HEK293T (cell line): ENCODE data around the gene GABPB2.

Experiments used
- ARNT ChIP-seq: fragments of 450-650 bp; IDR thresholded peaks from 2 replicates; pipeline ENCODE4 v1.6.1; 2017; ENCODE audit warnings: mild to moderate bottlenecking
- BHLHE40 ChIP-seq: fragments of 450-650 bp; IDR thresholded peaks from 2 replicates; pipeline ENCODE4 v1.6.1; 2016; ENCODE audit warnings: mild to moderate bottlenecking, moderate library complexity, borderline replicate concordance
- CTBP1 ChIP-seq: fragments of 450-650 bp; IDR thresholded peaks from 2 replicates; pipeline ENCODE4 v1.6.1; 2016; ENCODE audit warnings: borderline replicate concordance
- ELF4 ChIP-seq: fragments of 450-650 bp; IDR thresholded peaks from 2 replicates; pipeline ENCODE4 v1.6.1; 2017; ENCODE audit warnings: antibody characterized with exemption
- FOXA1 ChIP-seq: fragments of 450-650 bp; IDR thresholded peaks from 2 replicates; pipeline ENCODE4 v1.6.1; 2016; ENCODE audit warnings: mild to moderate bottlenecking
- FOXK2 ChIP-seq: fragments of 450-650 bp; IDR thresholded peaks from 2 replicates; pipeline ENCODE4 v1.6.1; 2016; ENCODE audit warnings: mild to moderate bottlenecking
- FOXM1 ChIP-seq: fragments of 450-650 bp; IDR thresholded peaks from 2 replicates; pipeline ENCODE4 v1.6.1; 2017; ENCODE audit warnings: mild to moderate bottlenecking, borderline replicate concordance
- HDGF ChIP-seq: fragments of 450-650 bp; IDR thresholded peaks from 2 replicates; pipeline ENCODE4 v1.6.1; 2017; ENCODE audit warnings: antibody characterized with exemption, borderline replicate concordance
- L3MBTL2 ChIP-seq: fragments of 450-650 bp; conservative IDR thresholded peaks from 2 replicates; pipeline ENCODE4 v1.6.1; 2016; ENCODE audit warnings: mild to moderate bottlenecking
- NFRKB ChIP-seq: fragments of 450-650 bp; IDR thresholded peaks from 2 replicates; pipeline ENCODE4 v1.6.1; 2016; ENCODE audit warnings: mild to moderate bottlenecking, moderate library complexity
- SP1 ChIP-seq: fragments of 450-650 bp; IDR thresholded peaks from 2 replicates; pipeline ENCODE4 v1.6.1; 2017
- SUZ12 ChIP-seq: fragments of 450-650 bp; IDR thresholded peaks from 2 replicates; pipeline ENCODE4 v1.6.1; 2016; ENCODE audit warnings: mild to moderate bottlenecking
- ZNF384 ChIP-seq: fragments of 450-650 bp; IDR thresholded peaks from 2 replicates; pipeline ENCODE4 v1.6.1; 2016
- TF ChIP-seq, protein P1 (sequence below): fragments of 450-650 bp; IDR thresholded peaks from 2 replicates; pipeline ENCODE4 v1.6.1; 2016

- TF ChIP-seq BHLHE40 (no peak), ARNT (no peak), NFRKB (no peak), ELF4 (no peak), FOXA1 (no peak), CTBP1 (no peak), ZNF384 (no peak), HDGF (no peak), SP1 (no peak), FOXK2 (no peak), SUZ12 (no peak), FOXM1 (no peak), L3MBTL2 (no peak)
- TF ChIP-seq, protein P1, sequence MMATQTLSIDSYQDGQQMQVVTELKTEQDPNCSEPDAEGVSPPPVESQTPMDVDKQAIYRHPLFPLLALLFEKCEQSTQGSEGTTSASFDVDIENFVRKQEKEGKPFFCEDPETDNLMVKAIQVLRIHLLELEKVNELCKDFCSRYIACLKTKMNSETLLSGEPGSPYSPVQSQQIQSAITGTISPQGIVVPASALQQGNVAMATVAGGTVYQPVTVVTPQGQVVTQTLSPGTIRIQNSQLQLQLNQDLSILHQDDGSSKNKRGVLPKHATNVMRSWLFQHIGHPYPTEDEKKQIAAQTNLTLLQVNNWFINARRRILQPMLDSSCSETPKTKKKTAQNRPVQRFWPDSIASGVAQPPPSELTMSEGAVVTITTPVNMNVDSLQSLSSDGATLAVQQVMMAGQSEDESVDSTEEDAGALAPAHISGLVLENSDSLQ, result no peak
These were observed 5.4 kb upstream of the GABPB2 start for GRCh38 chr1:151065089-151065645.
